ENCODE results near the gene ZDHHC7.

DNA sequence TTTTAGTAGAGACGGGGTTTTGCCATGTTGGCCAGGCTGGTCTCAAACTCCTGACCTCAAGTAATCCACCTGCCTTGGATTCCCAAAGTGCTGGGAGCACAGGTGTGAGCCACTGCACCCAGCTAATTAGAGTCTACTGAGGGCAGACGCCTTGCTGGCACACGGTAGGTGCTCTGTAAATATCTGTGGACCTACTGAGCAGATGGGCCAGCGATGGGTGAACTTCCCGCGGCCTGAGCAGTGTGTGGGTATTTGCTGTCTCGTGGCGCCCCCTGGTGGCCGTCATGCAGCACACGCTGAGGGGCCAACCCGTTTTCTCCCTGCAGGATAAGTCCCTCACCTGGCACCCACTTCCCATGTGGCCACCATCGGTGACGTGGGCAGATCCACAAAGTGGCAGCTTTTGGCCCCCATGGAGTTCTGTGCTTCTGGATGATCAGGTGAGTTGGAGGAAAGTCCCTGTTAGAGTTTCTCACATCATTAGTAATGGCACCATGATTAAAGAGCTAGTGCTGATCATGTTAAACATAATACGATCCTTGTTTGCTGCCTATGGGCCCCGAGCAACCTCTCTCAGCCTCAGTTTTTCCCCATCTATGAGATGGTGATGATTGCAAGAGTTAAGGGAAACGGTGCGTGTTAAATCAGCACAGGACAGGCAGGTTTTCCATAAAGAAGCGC, 40.7 kb downstream of the ZDHHC7 start:
- TF ChIP-seq ZNF780A (CRISPR knock-in tag; IDR thresholded peaks at IDR 0.05), result no peak
- TF ChIP-seq STAT5B (CRISPR knock-in tag; IDR thresholded peaks at IDR 0.05), result no peak
- no peak for TF ChIP-seq MTA1 (IDR thresholded peaks at IDR 0.05; ENCODE audit: borderline replicate concordance)
- TF ChIP-seq, protein P1, sequence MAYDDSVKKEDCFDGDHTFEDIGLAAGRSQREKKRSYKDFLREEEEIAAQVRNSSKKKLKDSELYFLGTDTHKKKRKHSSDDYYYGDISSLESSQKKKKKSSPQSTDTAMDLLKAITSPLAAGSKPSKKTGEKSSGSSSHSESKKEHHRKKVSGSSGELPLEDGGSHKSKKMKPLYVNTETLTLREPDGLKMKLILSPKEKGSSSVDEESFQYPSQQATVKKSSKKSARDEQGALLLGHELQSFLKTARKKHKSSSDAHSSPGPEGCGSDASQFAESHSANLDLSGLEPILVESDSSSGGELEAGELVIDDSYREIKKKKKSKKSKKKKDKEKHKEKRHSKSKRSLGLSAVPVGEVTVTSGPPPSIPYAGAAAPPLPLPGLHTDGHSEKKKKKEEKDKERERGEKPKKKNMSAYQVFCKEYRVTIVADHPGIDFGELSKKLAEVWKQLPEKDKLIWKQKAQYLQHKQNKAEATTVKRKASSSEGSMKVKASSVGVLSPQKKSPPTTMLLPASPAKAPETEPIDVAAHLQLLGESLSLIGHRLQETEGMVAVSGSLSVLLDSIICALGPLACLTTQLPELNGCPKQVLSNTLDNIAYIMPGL (CRISPR knock-in tag; IDR thresholded peaks at IDR 0.05), result no peak
- no peak for TF ChIP-seq KDM1A (IDR thresholded peaks at IDR 0.05)
- TF ChIP-seq, protein P2, sequence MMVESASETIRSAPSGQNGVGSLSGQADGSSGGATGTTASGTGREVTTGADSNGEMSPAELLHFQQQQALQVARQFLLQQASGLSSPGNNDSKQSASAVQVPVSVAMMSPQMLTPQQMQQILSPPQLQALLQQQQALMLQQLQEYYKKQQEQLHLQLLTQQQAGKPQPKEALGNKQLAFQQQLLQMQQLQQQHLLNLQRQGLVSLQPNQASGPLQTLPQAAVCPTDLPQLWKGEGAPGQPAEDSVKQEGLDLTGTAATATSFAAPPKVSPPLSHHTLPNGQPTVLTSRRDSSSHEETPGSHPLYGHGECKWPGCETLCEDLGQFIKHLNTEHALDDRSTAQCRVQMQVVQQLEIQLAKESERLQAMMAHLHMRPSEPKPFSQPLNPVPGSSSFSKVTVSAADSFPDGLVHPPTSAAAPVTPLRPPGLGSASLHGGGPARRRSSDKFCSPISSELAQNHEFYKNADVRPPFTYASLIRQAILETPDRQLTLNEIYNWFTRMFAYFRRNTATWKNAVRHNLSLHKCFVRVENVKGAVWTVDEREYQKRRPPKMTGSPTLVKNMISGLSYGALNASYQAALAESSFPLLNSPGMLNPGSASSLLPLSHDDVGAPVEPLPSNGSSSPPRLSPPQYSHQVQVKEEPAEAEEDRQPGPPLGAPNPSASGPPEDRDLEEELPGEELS (CRISPR knock-in tag; IDR thresholded peaks at IDR 0.05; ENCODE audit: borderline replicate concordance), result no peak

Data from K562 (cell line).